Fibroblast of the aortic adventitia (primary cell): ENCODE data around the gene TKFC. TPM values are rescaled to one million over a fixed set of nuclear protein-coding genes. Genes with fewer than 3 reads are reported as not detected.
A peak's percentile ranks its signal among the peaks of the same experiment; 100 is the strongest.
"Not testable (repeated sequence)": the region's sequence is repeated elsewhere in the genome, so short reads cannot be mapped to it uniquely, and the experiment has no call there.

Experiments used
- DNase-seq: peaks from one replicate; pipeline ENCODE4 v3.0.0-alpha.2; 2010; ENCODE audit warnings: low read depth
- H3K4me3 ChIP-seq: 2 replicates; pipeline ENCODE4 v1.5.1; 2011; ENCODE audit warnings: low read depth, mild to moderate bottlenecking, control low read depth, low read length, moderate library complexity
- CTCF ChIP-seq: IDR thresholded peaks from 2 replicates; pipeline ENCODE4 v1.5.1; 2011; ENCODE audit warnings: mild to moderate bottlenecking, low read length, control low read depth, inconsistent platforms; ENCODE audit not compliant: insufficient read depth
- total RNA-seq: library from RNA; depleted of rRNA; stranded (reverse); fragments of >200 nt; gene quantifications from 2 replicates; pipeline ENCODE4 v1.2.3, GENCODE V29; 2012; ENCODE audit warnings: low replicate concordance

Gene TKFC
- total RNA-seq, 1 donor, result 17.6 TPM

- TF ChIP-seq CTCF, result no peak
- H3K4me3 ChIP-seq, result no peak overlapping the region
- DNase-seq, result peak; percentile 95
These were observed 42.7 kb downstream of the TKFC start for GRCh38 chr11:61375761-61376108.

GRCh38 chr11:61377461-61378160, 44.6 kb downstream of the TKFC start:
- no peak overlapping the region for H3K4me3 ChIP-seq
- DNase-seq, result peak; percentile 32
- TF ChIP-seq CTCF, result no peak

- DNase-seq, result peak; percentile 99
- no peak for TF ChIP-seq CTCF
- H3K4me3 ChIP-seq, result no peak overlapping the region
These were observed 45.8 kb downstream of the TKFC start for GRCh38 chr11:61378713-61379313.

GRCh38 chr11:61380884-61381283, 47.9 kb downstream of the TKFC start:
- TF ChIP-seq CTCF, result no peak
- DNase-seq, result no peak
- H3K4me3 ChIP-seq, result no peak overlapping the region

GRCh38 chr11:61383859-61384258, 50.8 kb downstream of the TKFC start:
- H3K4me3 ChIP-seq, DNase-seq: not testable (repeated sequence)

- no peak overlapping the region for H3K4me3 ChIP-seq
- DNase-seq, result peak; percentile 70
- peak; percentile 68 for TF ChIP-seq CTCF
These were observed 51.5 kb downstream of the TKFC start for GRCh38 chr11:61384271-61385242.

GRCh38 chr11:61390161-61390560, 57.1 kb downstream of the TKFC start:
- H3K4me3 ChIP-seq, result no peak overlapping the region
- TF ChIP-seq CTCF, result no peak
- no peak for DNase-seq
